HL-60 (cell line): Measurements from ENCODE around the gene AGPAT2.

ENCODE experiments used
- DNase-seq, 2 experiments: peaks; one replicate each; pipeline ENCODE4 v3.0.0-alpha.2; 2010 to 2020; ENCODE audit warnings: low read depth in 1 of 2, low spot score in 1 of 2
- H3K27ac ChIP-seq: fragments of 250-450 bp; sonication (Bioruptor Pico); replicated peaks from 2 replicates; pipeline ENCODE4 v1.5.1; 2020; ENCODE audit warnings: mild to moderate bottlenecking, moderate library complexity
- H3K27me3 ChIP-seq: fragments of 250-450 bp; sonication (Bioruptor Pico); 2 replicates; pipeline ENCODE4 v1.5.1; 2021; ENCODE audit warnings: mild to moderate bottlenecking, moderate library complexity; ENCODE audit not compliant: insufficient read depth, poor library complexity, severe bottlenecking
- H3K4me3 ChIP-seq: replicated peaks from 2 replicates; pipeline ENCODE4 v1.5.1; 2011; ENCODE audit warnings: mild to moderate bottlenecking, control low read depth, low read length; ENCODE audit not compliant: insufficient read depth
- GABPA ChIP-seq: IDR thresholded peaks from 2 replicates; pipeline ENCODE4 v1.6.1; 2012; ENCODE audit warnings: low read depth
- POLR2AphosphoS5 ChIP-seq: IDR thresholded peaks from 2 replicates; pipeline ENCODE4 v1.6.1; 2012; ENCODE audit warnings: low read depth
- SPI1 ChIP-seq: IDR thresholded peaks from 2 replicates; pipeline ENCODE4 v1.6.1; 2012; ENCODE audit warnings: low read depth, mild to moderate bottlenecking, borderline replicate concordance
- TF ChIP-seq, protein P1 (sequence below): IDR thresholded peaks from one replicate; pipeline ENCODE4 v1.5.1; 2011; ENCODE audit warnings: low read length, control low read depth, inconsistent platforms; ENCODE audit not compliant: insufficient read depth
- TF ChIP-seq, protein P2 (sequence below): IDR thresholded peaks from 2 replicates; pipeline ENCODE4 v1.6.1; 2012; ENCODE audit warnings: low read depth; ENCODE audit not compliant: insufficient replicate concordance

Gene AGPAT2

DNA sequence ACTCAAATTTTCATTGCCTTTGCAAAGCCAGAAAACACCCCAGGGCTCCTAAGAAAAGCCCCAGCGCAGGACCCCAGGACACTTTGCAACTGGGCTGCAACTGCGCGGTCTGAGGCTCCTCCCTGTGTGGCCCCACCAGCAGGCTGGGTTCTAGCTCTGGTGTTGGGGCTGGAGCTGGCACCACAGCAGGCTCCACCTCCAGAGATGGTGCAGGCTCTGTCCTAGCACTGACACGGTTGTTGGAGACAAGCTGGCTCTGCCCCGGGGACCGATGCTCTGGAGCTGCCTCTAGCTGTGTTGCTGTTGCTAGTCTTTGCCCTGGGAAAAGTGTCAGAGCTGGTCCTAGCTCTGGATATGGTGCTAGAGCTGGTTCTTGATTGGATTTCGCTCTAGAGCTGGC is 41.9 kb upstream of the AGPAT2 start:
- Histone ChIP-seq H3K4me3 (peak overlapping the region; percentile 92), H3K27me3 (no peaks in the 10 kb centered on the region), H3K27ac (peak overlapping the region; percentile 83)
- peak in 1 of 2 experiments; percentile 57 for DNase-seq
- no peak for TF ChIP-seq POLR2AphosphoS5
- no peak for TF ChIP-seq SPI1
- TF ChIP-seq, protein P1, sequence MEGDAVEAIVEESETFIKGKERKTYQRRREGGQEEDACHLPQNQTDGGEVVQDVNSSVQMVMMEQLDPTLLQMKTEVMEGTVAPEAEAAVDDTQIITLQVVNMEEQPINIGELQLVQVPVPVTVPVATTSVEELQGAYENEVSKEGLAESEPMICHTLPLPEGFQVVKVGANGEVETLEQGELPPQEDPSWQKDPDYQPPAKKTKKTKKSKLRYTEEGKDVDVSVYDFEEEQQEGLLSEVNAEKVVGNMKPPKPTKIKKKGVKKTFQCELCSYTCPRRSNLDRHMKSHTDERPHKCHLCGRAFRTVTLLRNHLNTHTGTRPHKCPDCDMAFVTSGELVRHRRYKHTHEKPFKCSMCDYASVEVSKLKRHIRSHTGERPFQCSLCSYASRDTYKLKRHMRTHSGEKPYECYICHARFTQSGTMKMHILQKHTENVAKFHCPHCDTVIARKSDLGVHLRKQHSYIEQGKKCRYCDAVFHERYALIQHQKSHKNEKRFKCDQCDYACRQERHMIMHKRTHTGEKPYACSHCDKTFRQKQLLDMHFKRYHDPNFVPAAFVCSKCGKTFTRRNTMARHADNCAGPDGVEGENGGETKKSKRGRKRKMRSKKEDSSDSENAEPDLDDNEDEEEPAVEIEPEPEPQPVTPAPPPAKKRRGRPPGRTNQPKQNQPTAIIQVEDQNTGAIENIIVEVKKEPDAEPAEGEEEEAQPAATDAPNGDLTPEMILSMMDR = no peak
- TF ChIP-seq GABPA = no peak
- TF ChIP-seq, protein P2, sequence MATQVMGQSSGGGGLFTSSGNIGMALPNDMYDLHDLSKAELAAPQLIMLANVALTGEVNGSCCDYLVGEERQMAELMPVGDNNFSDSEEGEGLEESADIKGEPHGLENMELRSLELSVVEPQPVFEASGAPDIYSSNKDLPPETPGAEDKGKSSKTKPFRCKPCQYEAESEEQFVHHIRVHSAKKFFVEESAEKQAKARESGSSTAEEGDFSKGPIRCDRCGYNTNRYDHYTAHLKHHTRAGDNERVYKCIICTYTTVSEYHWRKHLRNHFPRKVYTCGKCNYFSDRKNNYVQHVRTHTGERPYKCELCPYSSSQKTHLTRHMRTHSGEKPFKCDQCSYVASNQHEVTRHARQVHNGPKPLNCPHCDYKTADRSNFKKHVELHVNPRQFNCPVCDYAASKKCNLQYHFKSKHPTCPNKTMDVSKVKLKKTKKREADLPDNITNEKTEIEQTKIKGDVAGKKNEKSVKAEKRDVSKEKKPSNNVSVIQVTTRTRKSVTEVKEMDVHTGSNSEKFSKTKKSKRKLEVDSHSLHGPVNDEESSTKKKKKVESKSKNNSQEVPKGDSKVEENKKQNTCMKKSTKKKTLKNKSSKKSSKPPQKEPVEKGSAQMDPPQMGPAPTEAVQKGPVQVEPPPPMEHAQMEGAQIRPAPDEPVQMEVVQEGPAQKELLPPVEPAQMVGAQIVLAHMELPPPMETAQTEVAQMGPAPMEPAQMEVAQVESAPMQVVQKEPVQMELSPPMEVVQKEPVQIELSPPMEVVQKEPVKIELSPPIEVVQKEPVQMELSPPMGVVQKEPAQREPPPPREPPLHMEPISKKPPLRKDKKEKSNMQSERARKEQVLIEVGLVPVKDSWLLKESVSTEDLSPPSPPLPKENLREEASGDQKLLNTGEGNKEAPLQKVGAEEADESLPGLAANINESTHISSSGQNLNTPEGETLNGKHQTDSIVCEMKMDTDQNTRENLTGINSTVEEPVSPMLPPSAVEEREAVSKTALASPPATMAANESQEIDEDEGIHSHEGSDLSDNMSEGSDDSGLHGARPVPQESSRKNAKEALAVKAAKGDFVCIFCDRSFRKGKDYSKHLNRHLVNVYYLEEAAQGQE = no peak

DNA sequence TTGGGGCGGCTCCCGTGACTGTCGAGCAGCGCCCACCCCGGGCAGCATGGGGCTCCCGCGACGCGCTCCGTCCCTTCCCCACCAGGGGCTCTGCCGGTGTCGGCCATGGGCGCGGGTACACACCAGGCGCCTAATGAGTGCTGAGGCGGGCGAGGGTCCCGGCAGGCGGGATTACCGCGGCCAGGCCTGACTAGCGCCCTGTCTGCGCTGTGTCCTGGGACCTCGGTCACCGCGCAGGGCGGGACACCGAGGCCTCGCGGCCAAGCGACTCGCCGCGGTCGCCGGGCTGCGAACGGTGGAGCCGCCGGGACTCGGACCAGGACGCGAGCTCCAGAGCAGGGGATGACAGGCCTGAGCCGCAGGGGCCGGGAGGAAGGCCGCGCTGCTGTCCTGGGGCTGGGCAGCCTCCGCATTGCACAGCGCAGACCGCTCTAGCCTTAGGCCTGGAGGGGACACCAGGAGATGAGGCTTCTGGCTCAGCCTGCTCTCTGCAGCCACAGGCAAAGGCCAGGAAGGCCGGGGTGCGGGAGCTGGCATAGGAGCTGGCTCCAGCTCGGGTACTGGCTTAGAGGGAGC is 41.4 kb upstream of the AGPAT2 start:
- H3K4me3 ChIP-seq = peak overlapping the region; percentile 92
- TF ChIP-seq, protein P1 = no peak
- TF ChIP-seq, protein P2 = no peak
- TF ChIP-seq GABPA = no peak
- no peak for TF ChIP-seq POLR2AphosphoS5
- no peak for TF ChIP-seq SPI1
- no peaks in the 10 kb centered on the region for H3K27me3 ChIP-seq
- peak overlapping the region; percentile 83 for H3K27ac ChIP-seq
- peak in 1 of 2 experiments; percentile 30 for DNase-seq

DNA sequence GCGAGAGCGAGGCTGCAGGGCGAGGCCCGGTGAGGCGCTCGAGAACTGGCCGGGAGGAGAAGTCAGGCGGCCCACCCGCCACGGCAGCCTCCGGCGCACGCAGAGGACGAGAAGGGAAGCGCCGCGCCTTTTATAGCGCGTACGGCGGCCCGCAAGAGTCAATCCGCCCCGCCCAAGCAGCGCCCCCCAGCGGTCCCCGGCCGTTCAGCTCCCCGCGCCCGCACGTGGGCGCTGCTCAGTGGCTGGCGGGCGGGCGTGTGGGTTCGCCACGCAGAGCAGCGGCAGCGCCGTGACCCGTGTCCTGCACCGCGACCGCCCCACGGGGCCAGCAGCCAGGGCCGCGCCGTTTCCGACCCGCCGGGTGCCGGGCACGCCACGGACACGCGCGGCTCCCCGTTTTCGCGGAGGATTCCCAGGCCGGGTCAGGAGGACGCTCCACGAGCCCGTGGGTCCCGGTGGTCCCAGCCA is 40.9 kb upstream of the AGPAT2 start:
- Histone ChIP-seq H3K27ac (peak overlapping the region; percentile 83), H3K27me3 (no peaks in the 10 kb centered on the region), H3K4me3 (peak overlapping the region; percentile 92)
- TF ChIP-seq, protein P1 = peak; percentile 44
- TF ChIP-seq GABPA (no peak), SPI1 (peak; percentile 39; the same call in 1 of the 2 replicates), POLR2AphosphoS5 (peak; percentile 97)
- TF ChIP-seq, protein P2 = peak; percentile 80
- DNase-seq = peak; percentile 86 to 89
